KMS-11 (cell line): ENCODE data around the gene PCID2.

Experiments
- H2AFZ ChIP-seq: fragments of 200-600 bp; sonication (generic); 2 replicates; pipeline ENCODE4 v1.6.1; 2016; ENCODE audit warnings: antibody characterized with exemption, mixed run types, low read depth
- H3K27ac ChIP-seq: fragments of 200-600 bp; sonication (generic); 2 replicates; pipeline ENCODE4 v1.6.1; 2016; ENCODE audit warnings: mild to moderate bottlenecking, mixed run types
- H3K27me3 ChIP-seq: fragments of 200-600 bp; sonication (generic); 2 replicates; pipeline ENCODE4 v1.6.1; 2017; ENCODE audit warnings: mild to moderate bottlenecking, low read depth, mixed run types, moderate library complexity; ENCODE audit not compliant: insufficient read depth
- H3K36me3 ChIP-seq: fragments of 200-600 bp; sonication (generic); 2 replicates; pipeline ENCODE4 v1.6.1; 2017; ENCODE audit warnings: mild to moderate bottlenecking, mixed run types; ENCODE audit not compliant: insufficient read depth
- H3K4me1 ChIP-seq: fragments of 200-600 bp; sonication (generic); 2 replicates; pipeline ENCODE4 v1.6.1; 2016; ENCODE audit warnings: mild to moderate bottlenecking, low read depth, mixed run types; ENCODE audit not compliant: poor library complexity, severe bottlenecking
- H3K4me2 ChIP-seq: fragments of 200-600 bp; sonication (generic); 2 replicates; pipeline ENCODE4 v1.7.0; 2016; ENCODE audit warnings: mild to moderate bottlenecking, mixed run types
- H3K4me3 ChIP-seq: fragments of 200-600 bp; sonication (generic); IDR thresholded peaks from 2 replicates; pipeline ENCODE4 v1.6.1; 2017; ENCODE audit warnings: low read depth, low read length, mixed read lengths; ENCODE audit not compliant: insufficient read depth
- H3K79me2 ChIP-seq: fragments of 200-600 bp; sonication (generic); 2 replicates; pipeline ENCODE4 v1.6.1; 2016; ENCODE audit warnings: low read depth, mixed run types; ENCODE audit not compliant: insufficient read depth
- H3K9ac ChIP-seq: fragments of 200-600 bp; sonication (generic); 2 replicates; pipeline ENCODE4 v1.6.1; 2016; ENCODE audit warnings: mild to moderate bottlenecking, mixed run types
- H4K20me1 ChIP-seq: fragments of 200-600 bp; sonication (generic); 2 replicates; pipeline ENCODE4 v1.6.1; 2016; ENCODE audit warnings: mild to moderate bottlenecking, mixed run types; ENCODE audit not compliant: insufficient read depth
- CTCF ChIP-seq: fragments of 200-600 bp; sonication (generic); conservative IDR thresholded peaks from 2 replicates; pipeline ENCODE4 v1.6.1; 2017; ENCODE audit warnings: low read depth, mild to moderate bottlenecking, antibody characterized with exemption, low read length, moderate library complexity, mixed read lengths

Gene PCID2

GRCh38 chr13:113147206-113147605 lies 61.3 kb downstream of the PCID2 start:
- no peak overlapping the region for H3K9ac ChIP-seq
- no peak overlapping the region for H3K4me2 ChIP-seq
- no peak for TF ChIP-seq CTCF
- H3K27me3 ChIP-seq: no peaks in the 10 kb centered on the region
- no peaks in the 10 kb centered on the region for H3K79me2 ChIP-seq
- no peak overlapping the region for H3K4me3 ChIP-seq
- no peak overlapping the region for H3K27ac ChIP-seq
- no peaks in the 10 kb centered on the region for H4K20me1 ChIP-seq
- no peak overlapping the region for H2AFZ ChIP-seq
- no peaks in the 10 kb centered on the region for H3K36me3 ChIP-seq
- H3K4me1 ChIP-seq: peaks cover 1% of the 10 kb centered on the region

- Histone ChIP-seq H3K27ac (no peak overlapping the region), H3K4me3 (no peak overlapping the region), H3K27me3 (no peaks in the 10 kb centered on the region), H3K4me1 (no peaks in the 10 kb centered on the region), H3K9ac (no peak overlapping the region), H4K20me1 (no peaks in the 10 kb centered on the region), H3K4me2 (no peak overlapping the region), H3K79me2 (no peaks in the 10 kb centered on the region), H2AFZ (no peak overlapping the region), H3K36me3 (no peaks in the 10 kb centered on the region)
- no peak for TF ChIP-seq CTCF
These were observed 61.7 kb downstream of the PCID2 start for GRCh38 chr13:113146750-113147149.

GRCh38 chr13:113145911-113146598 lies 62.4 kb downstream of the PCID2 start:
- no peak overlapping the region for H3K27ac ChIP-seq
- H3K4me3 ChIP-seq: no peak overlapping the region
- no peaks in the 10 kb centered on the region for H3K79me2 ChIP-seq
- no peaks in the 10 kb centered on the region for H3K27me3 ChIP-seq
- no peaks in the 10 kb centered on the region for H3K4me1 ChIP-seq
- no peak for TF ChIP-seq CTCF
- H3K36me3 ChIP-seq: no peaks in the 10 kb centered on the region
- no peak overlapping the region for H3K9ac ChIP-seq
- no peaks in the 10 kb centered on the region for H4K20me1 ChIP-seq
- no peak overlapping the region for H3K4me2 ChIP-seq
- no peak overlapping the region for H2AFZ ChIP-seq

- Histone ChIP-seq H3K27me3 (no peaks in the 10 kb centered on the region), H3K4me2 (no peak overlapping the region), H3K27ac (no peak overlapping the region), H3K79me2 (no peaks in the 10 kb centered on the region), H4K20me1 (no peaks in the 10 kb centered on the region), H3K36me3 (no peaks in the 10 kb centered on the region), H2AFZ (no peak overlapping the region), H3K9ac (no peak overlapping the region), H3K4me1 (no peaks in the 10 kb centered on the region), H3K4me3 (no peak overlapping the region)
- no peak for TF ChIP-seq CTCF
These were observed 63.0 kb downstream of the PCID2 start for GRCh38 chr13:113145496-113145895.
